Body of pancreas (tissue), 4 donors: ENCODE data around the gene TIMM13.

Experiments
- POLR2A ChIP-seq, 3 donors: fragments of 450-650 bp; IDR thresholded peaks; one replicate each; pipeline ENCODE4 v1.6.1; 2016; ENCODE audit warnings: antibody characterized with exemption in 3 of 3, mild to moderate bottlenecking in 2 of 3
- TF ChIP-seq, protein P1 (sequence below), 7 experiments: fragments of 450-650 bp in 4 of 7; fragments of 200-600 bp in 3 of 7; sonication (generic) in 3 of 7; IDR thresholded peaks; one replicate each; pipeline ENCODE4 v1.5.1; 2016 to 2019; ENCODE audit warnings: antibody characterized with exemption in 7 of 7

DNA sequence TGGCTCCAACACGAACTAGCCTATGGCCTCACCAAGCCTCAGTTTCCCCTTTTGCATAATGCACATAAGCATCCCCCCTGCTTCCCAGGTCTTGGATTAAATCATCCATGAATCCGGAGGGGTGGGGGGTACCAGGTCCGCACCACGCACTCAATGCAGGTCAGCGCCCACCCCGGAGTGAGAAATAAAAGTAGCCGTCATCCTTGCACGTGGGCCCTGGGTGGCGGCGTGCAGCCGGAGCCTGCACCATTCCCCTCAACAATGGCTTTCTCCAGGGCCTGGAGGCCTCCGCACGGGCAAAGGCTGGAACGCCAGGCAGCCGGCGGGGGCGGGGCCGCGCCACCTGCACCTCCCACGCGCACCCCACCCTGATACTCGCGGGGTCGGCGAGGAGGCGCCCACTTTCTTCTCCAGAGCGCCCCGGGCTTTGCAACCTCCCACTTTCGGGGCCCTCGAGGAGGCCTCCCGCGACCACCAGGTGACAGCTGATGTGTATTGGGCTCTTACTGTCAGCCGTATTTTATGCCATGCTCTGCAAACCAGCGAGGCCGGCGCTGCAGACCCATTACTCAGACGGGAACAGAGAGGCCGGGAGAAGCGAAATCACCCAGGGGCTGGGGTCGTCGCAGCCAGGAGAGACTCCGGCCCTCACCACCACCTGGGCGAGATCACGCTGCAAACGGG, 47.8 kb upstream of the TIMM13 start:
- TF ChIP-seq, protein P1, sequence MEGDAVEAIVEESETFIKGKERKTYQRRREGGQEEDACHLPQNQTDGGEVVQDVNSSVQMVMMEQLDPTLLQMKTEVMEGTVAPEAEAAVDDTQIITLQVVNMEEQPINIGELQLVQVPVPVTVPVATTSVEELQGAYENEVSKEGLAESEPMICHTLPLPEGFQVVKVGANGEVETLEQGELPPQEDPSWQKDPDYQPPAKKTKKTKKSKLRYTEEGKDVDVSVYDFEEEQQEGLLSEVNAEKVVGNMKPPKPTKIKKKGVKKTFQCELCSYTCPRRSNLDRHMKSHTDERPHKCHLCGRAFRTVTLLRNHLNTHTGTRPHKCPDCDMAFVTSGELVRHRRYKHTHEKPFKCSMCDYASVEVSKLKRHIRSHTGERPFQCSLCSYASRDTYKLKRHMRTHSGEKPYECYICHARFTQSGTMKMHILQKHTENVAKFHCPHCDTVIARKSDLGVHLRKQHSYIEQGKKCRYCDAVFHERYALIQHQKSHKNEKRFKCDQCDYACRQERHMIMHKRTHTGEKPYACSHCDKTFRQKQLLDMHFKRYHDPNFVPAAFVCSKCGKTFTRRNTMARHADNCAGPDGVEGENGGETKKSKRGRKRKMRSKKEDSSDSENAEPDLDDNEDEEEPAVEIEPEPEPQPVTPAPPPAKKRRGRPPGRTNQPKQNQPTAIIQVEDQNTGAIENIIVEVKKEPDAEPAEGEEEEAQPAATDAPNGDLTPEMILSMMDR (IDR thresholded peaks at IDR 0.05), result no peak
- no peak for TF ChIP-seq POLR2A (IDR thresholded peaks at IDR 0.05)
